ENCODE results near the gene RHOH.
A peak's percentile ranks its signal among the peaks of the same experiment; 100 is the strongest.

Gene RHOH

GRCh38 chr4:40185830-40186664 lies 10.8 kb upstream of the RHOH start:
- TF ChIP-seq CTCF (IDR thresholded peaks at IDR 0.05; ENCODE audit: control insufficient read depth, insufficient read depth, low read depth, low read length, missing control alignments), result no peak
- DNase-seq (ENCODE audit: low read depth), result peak; percentile 21
- no peak overlapping the region for H3K4me3 ChIP-seq (ENCODE audit: control insufficient read depth, low read depth, low read length)

GRCh38 chr4:40186665-40187014 lies 10.2 kb upstream of the RHOH start:
- no peak for DNase-seq (ENCODE audit: low read depth)
- H3K4me3 ChIP-seq (ENCODE audit: control insufficient read depth, low read depth, low read length), result no peak overlapping the region
- no peak for TF ChIP-seq CTCF (IDR thresholded peaks at IDR 0.05; ENCODE audit: control insufficient read depth, insufficient read depth, low read depth, low read length, missing control alignments)

GRCh38 chr4:40187386-40187906 lies 9.4 kb upstream of the RHOH start:
- H3K4me3 ChIP-seq (ENCODE audit: control insufficient read depth, low read depth, low read length), result no peak overlapping the region
- no peak for TF ChIP-seq CTCF (IDR thresholded peaks at IDR 0.05; ENCODE audit: control insufficient read depth, insufficient read depth, low read depth, low read length, missing control alignments)
- no peak for DNase-seq (ENCODE audit: low read depth)

GRCh38 chr4:40190019-40190418 lies 6.8 kb upstream of the RHOH start:
- H3K4me3 ChIP-seq (ENCODE audit: control insufficient read depth, low read depth, low read length), result no peak overlapping the region
- no peak for TF ChIP-seq CTCF (IDR thresholded peaks at IDR 0.05; ENCODE audit: control insufficient read depth, insufficient read depth, low read depth, low read length, missing control alignments)
- DNase-seq (ENCODE audit: low read depth), result no peak

- DNase-seq (ENCODE audit: low read depth), result no peak
- H3K4me3 ChIP-seq (ENCODE audit: control insufficient read depth, low read depth, low read length), result no peak overlapping the region
- TF ChIP-seq CTCF (IDR thresholded peaks at IDR 0.05; ENCODE audit: control insufficient read depth, insufficient read depth, low read depth, low read length, missing control alignments), result no peak
These were observed 6.4 kb upstream of the RHOH start for GRCh38 chr4:40190465-40190864.

GRCh38 chr4:40190880-40191815 lies 5.7 kb upstream of the RHOH start:
- no peak for TF ChIP-seq CTCF (IDR thresholded peaks at IDR 0.05; ENCODE audit: control insufficient read depth, insufficient read depth, low read depth, low read length, missing control alignments)
- no peak for DNase-seq (ENCODE audit: low read depth)
- no peak overlapping the region for H3K4me3 ChIP-seq (ENCODE audit: control insufficient read depth, low read depth, low read length)

Data from AG09309 (cell line).